HG03521 (cell line): Measurements from ENCODE around the gene AGPAT1.

Experiments used
- ATAC-seq: cut with Tn5 transposase; IDR thresholded peaks from one replicate; pipeline ENCODE4 v1.9.1; 2021; ENCODE audit warnings: mild to moderate bottlenecking, moderate library complexity; ENCODE audit not compliant: unreplicated experiment

Gene AGPAT1

GRCh38 chr6:32173051-32173727 is 2.7 kb downstream of the AGPAT1 start:
- no peak for ATAC-seq

DNA sequence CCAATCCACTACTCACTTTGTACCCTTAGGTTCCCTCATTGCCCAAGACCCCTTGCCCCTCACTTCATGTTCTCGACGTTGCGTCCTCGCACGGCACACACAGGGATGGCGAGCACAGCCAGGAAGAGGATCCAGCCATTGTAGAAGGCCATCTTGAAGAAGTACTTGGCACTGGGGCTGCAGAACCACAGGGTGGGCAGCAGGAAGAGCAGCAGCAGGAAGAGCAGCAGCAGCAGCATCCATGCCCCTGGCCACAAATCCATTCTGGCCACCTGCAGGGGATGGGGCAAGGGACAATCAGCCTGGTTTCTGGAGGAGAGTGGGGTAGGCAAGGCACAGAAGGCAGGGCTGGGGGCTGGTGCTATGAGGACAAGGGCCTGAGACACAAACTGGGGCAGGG is 4.7 kb downstream of the AGPAT1 start:
- no peak for ATAC-seq

DNA sequence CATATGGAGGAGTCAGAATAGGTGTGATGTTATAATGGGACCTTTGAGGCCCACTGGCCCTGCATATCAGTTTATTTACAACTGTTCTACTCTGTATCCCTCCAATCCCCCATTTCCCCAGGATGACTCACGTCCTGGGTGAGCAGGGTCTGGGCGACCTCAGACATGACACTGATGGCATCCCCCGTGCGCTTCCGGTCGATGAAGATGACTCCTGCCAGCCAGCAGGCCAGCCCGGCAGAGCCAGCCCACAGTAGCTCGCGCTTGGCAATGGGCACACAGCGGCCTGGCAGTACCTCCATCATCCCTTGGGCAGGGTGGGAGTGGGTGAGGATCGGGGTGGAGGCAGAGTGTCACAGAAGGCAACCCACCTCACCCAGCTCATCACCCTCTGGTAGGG is 5.6 kb downstream of the AGPAT1 start:
- no peak for ATAC-seq

- no peak for ATAC-seq
Measured at GRCh38 chr6:32168807-32169591, 6.9 kb downstream of the AGPAT1 start.

GRCh38 chr6:32168350-32168749 is 7.5 kb downstream of the AGPAT1 start:
- ATAC-seq, result no peak

- ATAC-seq, result no peak
Measured at GRCh38 chr6:32167761-32168262, 8.1 kb downstream of the AGPAT1 start.

GRCh38 chr6:32167154-32167760 is 8.6 kb downstream of the AGPAT1 start:
- no peak for ATAC-seq

DNA sequence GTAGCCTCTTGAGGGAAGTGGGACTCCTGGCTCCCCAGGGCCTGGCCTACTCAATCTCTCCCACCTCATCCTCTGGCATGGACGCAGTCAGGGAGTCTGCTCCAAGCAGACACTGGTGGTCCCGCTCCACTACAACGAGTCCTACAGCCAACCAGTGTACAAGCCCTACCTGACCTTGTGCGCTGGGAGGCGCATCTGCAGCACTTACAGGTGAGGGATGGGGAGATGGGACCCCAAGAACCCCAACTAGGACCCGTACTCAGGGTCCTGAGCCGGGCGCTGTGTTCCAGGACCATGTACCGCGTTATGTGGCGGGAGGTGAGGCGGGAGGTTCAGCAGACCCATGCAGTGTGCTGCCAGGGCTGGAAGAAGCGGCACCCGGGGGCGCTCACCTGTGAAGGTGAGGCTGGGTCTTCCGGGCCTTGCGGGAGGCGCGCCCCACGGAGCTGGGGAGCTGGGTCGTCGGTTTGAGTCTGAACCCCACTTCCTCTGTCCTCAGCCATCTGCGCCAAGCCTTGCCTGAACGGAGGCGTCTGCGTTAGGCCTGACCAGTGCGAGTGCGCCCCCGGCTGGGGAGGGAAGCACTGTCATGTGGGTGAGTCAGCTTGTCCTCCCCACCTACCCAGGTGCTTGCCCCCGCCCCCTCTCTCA is 9.3 kb downstream of the AGPAT1 start:
- ATAC-seq, result no peak

DNA sequence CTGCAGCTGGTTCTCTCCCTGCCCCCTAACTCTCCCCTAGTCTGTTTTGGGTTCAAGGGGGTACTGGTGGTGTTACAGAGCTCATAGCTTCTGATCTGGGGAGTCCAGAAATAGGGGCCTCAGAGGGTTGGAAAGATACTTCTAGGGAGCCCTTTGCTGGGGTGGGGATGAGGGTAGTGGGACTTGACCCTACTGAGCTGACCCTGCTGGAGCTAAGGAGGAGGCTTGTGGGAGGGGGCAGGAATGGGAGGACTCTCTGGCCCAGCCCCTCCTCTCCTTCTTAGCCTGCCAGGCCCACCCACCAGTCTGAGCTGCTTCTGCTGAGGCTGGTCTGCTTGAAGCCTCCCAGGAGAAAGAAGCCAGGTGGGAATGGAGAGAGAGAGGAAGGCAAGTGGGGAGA is 11.6 kb downstream of the AGPAT1 start, which contains the start of gene EGFL8:
Gene EGFL8, plus strand, starts transcription at position 301 of the 400 bp plus-strand sequence. CDS start 1,571 bp downstream, outside the sequence.
- ATAC-seq, result no peak

- ATAC-seq, result no peak
Measured at GRCh38 chr6:32163559-32164258, 12.2 kb downstream of the AGPAT1 start.

DNA sequence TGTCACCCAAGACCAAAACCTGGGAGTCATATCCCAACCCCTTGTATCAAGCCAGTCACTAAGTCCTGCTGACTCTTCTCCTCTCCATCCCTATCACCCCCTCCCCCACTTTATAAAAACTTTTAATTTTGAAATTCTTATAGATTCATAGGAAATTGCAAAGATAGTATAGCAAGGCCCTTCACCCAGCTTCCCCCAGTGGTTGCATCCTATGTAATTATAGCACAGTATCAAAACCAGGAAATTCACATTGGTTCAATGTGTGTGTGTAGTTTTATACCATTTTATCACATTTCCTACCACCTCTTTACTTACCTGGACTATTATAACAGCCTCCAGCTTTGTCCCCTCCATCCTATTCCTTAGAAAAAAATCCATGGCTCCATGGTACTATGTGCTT is 17.8 kb downstream of the AGPAT1 start:
- no peak for ATAC-seq

DNA sequence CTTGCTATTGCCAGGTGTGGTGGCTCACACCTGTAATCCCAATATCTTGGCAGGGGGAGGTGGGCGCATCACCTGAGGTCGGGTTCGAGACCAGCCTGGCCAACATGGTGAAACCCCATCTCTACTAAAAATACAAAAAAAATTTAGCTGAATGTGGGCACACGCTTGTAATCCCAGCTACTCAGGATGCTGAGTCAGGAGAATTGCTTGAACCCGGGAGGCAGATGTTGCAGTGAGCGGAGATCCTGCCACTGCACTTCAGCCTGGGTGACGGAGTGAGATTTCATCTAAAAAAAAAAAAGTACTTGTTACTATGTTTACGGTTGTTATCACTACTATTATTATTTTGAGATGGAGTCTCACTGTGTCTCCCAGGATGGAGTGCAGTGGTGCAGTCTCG is 19.0 kb downstream of the AGPAT1 start:
- no peak for ATAC-seq

DNA sequence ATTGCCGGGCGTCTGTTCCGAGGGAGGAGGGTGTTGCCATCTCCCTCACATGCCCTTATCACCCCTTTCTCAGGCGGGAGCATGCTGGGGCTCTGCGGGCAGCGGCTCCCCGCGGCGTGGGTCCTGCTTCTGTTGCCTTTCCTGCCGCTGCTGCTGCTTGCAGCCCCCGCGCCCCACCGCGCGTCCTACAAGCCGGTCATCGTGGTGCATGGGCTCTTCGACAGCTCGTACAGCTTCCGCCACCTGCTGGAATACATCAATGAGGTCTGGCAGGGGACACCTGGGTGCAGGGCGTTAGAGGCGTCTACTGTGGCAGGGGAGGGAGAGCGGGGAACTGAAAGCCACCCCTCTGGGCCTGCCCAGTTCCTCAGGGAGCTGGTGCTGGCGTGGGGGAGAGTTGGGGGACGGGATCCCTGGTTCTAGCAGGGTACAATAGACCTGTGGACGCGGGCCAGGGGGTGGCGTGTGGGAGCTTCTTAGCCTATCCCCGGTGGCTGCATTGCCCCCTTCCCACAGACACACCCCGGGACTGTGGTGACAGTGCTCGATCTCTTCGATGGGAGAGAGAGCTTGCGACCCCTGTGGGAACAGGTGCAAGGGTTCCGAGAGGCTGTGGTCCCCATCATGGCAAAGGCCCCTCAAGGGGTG is 21.2 kb downstream of the AGPAT1 start:
- peak; percentile 50 for ATAC-seq

GRCh38 chr6:32153564-32154513 is 22.0 kb downstream of the AGPAT1 start, which contains the start of gene PPT2:
PPT2 (plus strand) TSS chr6:32154141; CDS start chr6:32154595, 454 bp downstream.
- peak; percentile 24 for ATAC-seq

DNA sequence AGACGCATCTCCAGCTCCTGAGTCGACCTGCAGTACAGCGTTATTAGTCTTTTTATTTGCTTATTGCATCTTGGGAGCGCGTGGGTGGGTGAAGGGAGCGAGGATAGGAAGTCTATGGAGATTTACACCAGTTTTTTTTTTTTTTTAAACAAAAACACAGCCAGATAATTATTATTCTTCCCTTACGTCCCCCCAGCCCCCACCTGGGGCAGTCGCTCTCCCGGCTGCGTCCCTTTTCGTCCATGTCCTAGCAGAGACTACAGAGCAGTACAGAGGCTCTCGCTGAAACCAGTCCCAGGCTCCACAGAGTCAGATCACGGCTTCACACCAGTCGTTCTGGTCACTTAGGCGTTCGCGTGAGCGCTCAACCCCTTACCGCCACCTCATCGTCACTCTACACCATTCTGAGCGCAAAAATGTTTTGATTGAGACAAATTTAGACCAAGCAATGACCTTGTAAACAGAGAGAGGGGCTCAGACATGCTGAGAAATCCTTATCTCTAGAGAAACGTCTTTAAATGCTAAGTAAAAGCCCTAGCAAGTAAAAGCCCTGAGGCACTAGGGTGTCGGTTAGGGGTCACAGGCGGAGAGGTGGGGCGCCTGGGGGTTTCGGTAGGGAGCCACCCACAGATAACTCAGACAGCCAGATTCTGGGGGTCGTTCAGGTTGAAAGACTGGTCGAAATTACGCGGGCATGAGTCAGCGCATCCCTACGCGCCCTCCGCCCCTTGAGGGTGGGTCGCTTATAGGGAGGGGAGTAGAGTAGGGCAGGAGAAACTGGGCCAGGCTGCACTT is 22.9 kb downstream of the AGPAT1 start:
- ATAC-seq, result no peak

GRCh38 chr6:32151863-32152768 is 23.8 kb downstream of the AGPAT1 start, which contains the start of gene PRRT1:
PRRT1 (minus strand) TSS chr6:32151939; CDS start chr6:32151827, 112 bp downstream.
- ATAC-seq, result no peak
